GM12801 (cell line): Measurements from ENCODE around the gene ADRB2.

Experiments
- TF ChIP-seq, protein P1 (sequence below): IDR thresholded peaks from one replicate; pipeline ENCODE4 v1.5.1; 2011; ENCODE audit warnings: control low read depth; ENCODE audit not compliant: insufficient read length; ENCODE audit errors: extremely low read depth

The ADRB2 gene

DNA sequence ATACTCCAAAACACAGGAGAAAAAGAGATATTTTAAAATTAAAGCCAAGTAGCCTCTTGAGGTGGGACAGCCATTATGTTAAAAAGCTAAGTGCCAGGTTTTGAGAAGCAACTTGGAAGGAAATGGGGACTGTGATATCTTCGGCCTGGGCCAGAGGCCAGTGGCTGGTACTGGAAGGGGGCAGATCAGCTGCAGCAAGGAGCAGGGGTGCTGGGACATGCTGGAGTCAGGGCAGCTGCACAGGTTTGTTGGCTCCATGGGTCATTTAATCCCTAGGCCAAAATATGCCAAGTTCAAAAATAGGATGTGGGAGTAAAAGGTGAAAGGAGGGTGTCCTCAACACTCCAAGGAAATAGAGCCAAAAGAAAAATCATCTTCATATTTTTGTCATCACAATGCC is 30.0 kb downstream of the ADRB2 start:
- TF ChIP-seq, protein P1, sequence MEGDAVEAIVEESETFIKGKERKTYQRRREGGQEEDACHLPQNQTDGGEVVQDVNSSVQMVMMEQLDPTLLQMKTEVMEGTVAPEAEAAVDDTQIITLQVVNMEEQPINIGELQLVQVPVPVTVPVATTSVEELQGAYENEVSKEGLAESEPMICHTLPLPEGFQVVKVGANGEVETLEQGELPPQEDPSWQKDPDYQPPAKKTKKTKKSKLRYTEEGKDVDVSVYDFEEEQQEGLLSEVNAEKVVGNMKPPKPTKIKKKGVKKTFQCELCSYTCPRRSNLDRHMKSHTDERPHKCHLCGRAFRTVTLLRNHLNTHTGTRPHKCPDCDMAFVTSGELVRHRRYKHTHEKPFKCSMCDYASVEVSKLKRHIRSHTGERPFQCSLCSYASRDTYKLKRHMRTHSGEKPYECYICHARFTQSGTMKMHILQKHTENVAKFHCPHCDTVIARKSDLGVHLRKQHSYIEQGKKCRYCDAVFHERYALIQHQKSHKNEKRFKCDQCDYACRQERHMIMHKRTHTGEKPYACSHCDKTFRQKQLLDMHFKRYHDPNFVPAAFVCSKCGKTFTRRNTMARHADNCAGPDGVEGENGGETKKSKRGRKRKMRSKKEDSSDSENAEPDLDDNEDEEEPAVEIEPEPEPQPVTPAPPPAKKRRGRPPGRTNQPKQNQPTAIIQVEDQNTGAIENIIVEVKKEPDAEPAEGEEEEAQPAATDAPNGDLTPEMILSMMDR, result no peak

DNA sequence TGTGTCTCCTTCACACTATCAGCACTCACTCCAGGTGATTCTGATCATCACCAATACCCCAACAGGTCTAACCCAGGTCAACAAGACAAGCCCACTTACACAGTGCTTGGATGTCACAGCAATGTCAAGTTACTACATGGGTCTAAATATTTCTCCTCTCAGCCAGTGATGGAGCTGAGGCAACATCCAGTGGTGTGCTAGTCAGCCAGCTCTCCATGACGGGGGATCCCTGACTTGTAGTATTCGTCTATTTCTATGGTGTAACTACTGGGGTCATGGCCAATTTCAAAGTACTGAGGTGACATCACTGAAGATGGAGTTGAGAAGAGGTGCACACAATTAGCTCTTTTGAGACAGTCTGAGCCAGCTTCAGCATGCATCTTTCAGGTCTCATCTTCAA is 31.1 kb downstream of the ADRB2 start:
- TF ChIP-seq, protein P1, result no peak

DNA sequence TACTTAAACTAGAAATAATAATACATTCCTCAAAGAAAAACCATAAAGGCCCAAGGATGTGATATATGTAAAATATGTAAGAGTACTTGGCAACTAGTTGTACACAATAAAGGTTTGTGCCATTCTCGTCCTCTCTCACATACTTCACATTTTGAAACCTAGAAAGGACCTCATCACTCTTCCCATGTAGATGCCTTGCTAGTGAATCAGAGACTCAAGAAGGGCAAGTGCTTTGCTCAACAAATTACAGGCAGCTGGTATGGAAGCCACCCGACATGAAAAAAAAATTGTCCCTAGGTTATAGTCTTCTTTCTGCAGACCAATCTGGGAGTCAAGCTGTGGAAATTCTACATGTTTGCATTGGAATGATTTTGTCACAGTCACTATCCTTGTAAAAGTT is 31.7 kb downstream of the ADRB2 start:
- TF ChIP-seq, protein P1, result no peak

DNA sequence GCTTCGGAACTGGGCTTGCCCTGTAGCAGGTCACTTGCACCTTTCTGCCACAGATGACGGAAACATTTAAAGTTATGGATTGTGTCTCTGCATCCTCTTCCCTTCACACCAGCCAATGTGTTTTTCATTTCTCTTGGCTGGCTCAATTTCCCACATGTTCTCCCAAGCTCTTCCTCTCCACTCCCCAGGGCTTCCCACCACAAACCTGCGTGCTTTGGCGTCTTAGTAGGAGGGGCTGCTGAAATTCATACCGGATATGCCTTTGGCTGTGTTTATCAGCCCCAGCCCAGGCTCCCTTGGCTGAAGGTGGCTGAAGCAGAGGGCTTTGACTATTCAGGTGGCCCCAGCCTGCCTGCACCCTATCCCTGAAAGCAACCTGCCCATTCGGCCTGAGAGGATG is 32.1 kb downstream of the ADRB2 start:
- TF ChIP-seq, protein P1, result no peak

DNA sequence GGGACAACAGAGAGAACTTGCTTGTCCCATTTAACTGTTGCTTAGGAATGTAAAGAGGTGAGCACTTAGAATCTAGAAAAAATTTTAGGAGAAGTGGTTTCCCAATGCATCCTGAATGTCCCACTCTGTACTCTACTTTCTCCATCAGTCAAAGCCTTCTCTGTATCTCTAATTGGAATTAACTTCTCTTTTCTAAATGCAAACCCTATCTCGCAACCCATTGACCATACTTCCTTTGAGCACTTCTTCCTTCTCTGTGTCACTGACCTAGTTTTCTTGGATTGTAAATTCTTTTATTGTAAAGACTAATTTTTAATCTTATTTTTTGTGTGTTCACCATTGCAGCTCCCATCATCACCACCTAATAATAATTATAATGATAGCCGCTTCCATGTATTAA is 33.3 kb downstream of the ADRB2 start:
- TF ChIP-seq, protein P1, result no peak

DNA sequence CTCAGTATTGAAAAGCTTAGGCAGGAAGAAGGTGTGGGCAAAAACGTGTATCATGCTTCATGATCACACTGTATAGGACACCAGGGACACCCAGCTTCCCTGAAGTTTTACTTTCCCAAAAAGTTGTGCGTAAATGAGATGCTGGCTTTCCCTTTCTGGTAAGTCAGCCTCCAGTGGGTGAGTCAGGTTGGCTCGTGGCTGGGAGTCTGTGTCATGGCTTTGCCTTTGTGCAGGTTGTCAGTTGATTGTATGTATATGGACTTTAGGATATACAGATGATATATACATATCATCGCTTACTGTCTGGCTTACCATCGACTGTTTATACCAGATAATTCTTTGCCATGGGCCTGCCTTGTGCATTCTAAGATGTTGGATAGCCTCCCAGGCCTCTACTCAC is 34.2 kb downstream of the ADRB2 start:
- TF ChIP-seq, protein P1, result no peak

DNA sequence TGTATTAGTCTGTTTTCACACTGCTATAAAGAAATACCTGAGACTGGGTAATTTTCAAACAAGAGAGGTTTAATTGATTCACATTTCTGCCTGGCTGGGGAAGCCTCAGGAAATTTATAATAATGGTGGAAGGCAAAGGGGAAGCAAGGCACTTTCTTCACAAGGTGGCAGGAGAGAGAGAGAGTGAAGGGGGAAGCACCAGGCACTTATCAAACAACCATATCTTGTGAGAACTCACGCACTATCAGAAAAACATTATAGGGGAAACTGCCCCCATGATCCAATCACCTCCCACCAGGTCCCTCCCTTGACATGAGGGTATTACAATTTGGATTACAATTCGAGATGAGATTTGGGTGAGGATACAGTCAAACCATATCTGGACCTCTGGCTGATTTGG is 34.7 kb downstream of the ADRB2 start:
- TF ChIP-seq, protein P1, result no peak

DNA sequence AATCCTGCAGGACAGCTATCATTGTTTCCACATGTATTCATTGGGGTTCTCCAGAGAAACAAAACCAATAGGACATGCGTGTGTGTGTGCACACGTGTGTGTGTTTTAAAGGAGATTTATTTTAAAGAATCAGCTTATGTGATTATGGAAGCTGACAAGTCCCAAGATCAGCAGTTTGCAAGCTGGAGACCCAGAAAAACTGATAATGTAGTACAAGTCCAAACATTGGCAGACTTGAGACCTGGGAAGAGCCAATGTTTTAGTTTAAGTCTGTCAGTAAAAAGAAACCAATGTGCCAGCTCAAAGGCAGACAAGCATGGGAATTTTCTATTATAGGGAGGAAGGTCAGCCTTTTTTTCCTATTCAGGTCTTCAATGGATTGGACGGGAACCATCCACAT is 35.3 kb downstream of the ADRB2 start:
- TF ChIP-seq, protein P1, result no peak
